Articular chondrocyte of knee joint (primary cell): Measurements from ENCODE around the gene SOS2. TPM values are rescaled to one million over a fixed set of nuclear protein-coding genes. Genes with fewer than 3 reads are reported as not detected.

ENCODE experiments used
- small RNA-seq: library from RNA; depleted of rRNA; stranded (forward); fragments of <200 nt; gene quantifications from one replicate; pipeline ENCODE3, GENCODE V24; 2012
- total RNA-seq: library from RNA; depleted of rRNA; stranded (reverse); fragments of >200 nt; gene quantifications from 2 replicates; pipeline ENCODE4 v1.2.3, GENCODE V29; 2012

Gene SOS2
- total RNA-seq: 37.7 and 38.8 TPM in 2 replicates

GRCh38 chr14:50231475-50232275 is at the start of gene SOS2:
Gene SOS2 (minus strand): TSS chr14:50231578. CDS start chr14:50231283, 295 bp downstream.

GRCh38 chr14:50116181-50116956 is 115.0 kb downstream of the SOS2 start, which contains the start of gene VCPKMT:
Gene VCPKMT (minus strand): TSS chr14:50116572. CDS start chr14:50116552, 20 bp downstream.

Small RNA genes lying within 50 kb of the gene (small RNA-seq; reads per million reads assigned to genes)
- gene RF00019: not detected

Other genes with a start within 250 kb of the SOS2 start
- gene VCPKMT, start 115.0 kb downstream of the SOS2 start, total RNA-seq: 6.8 and 6.9 TPM in 2 replicates
- 3.1 and 3.3 TPM in 2 replicates for gene L2HGDH, start 80.7 kb upstream of the SOS2 start, total RNA-seq
- 7.1 and 10.6 TPM in 2 replicates for gene DMAC2L, start 80.7 kb upstream of the SOS2 start, total RNA-seq
- gene CDKL1, start 165.3 kb upstream of the SOS2 start, total RNA-seq: 37.4 and 42.6 TPM in 2 replicates